Endothelial cell of umbilical vein (primary cell): ENCODE data around the gene EXOC6B. TPM values are rescaled to one million over a fixed set of nuclear protein-coding genes. Genes with fewer than 3 reads are reported as not detected.

ENCODE experiments used
- BruUV-seq: library from RNA; stranded (reverse); fragments of 400-500 nt; replicated peaks from 2 replicates; lab custom pipeline; 2021; lab: Mats Ljungman, UMichigan
- CTCF ChIA-PET: fragments of 300-600, 350-600 bp; sonication (Branson Sonifier 250); formaldehyde crosslinking; loops from one replicate; lab custom pipeline; 2021; ENCODE audit warnings: antibody characterized with exemption, inconsistent platforms; lab: Charles Lee
- POLR2A ChIA-PET: fragments of 300-600, 350-600 bp; sonication (Branson Sonifier 250); formaldehyde crosslinking; loops from one replicate; lab custom pipeline; 2021; ENCODE audit warnings: antibody characterized with exemption, inconsistent platforms; lab: Charles Lee
- DNase-seq: peaks from one replicate; pipeline ENCODE4 v3.0.0-alpha.2; 2011; ENCODE audit warnings: low read depth, low spot score
- FAIRE-seq: peaks from 2 replicates; lab custom pipeline; 2011; peaks lifted over from hg19 to GRCh38; lab: Jason Lieb, UNC
- H2AFZ ChIP-seq: 2 replicates; pipeline ENCODE4 v1.6.0; 2012; ENCODE audit warnings: low read depth, low read length, control low read depth, inconsistent platforms
- H3K27ac ChIP-seq: 2 replicates; pipeline ENCODE4 v1.5.1; 2011; ENCODE audit warnings: low read depth, mild to moderate bottlenecking, control low read depth, low read length, moderate library complexity; ENCODE audit not compliant: insufficient read depth
- H3K27me3 ChIP-seq, 2 experiments: 2 replicates each; pipeline versions ENCODE4 v1.6.0 to v1.6.1; 2011; ENCODE audit warnings: low read length in 2 of 2, mixed read lengths in 1 of 2; ENCODE audit not compliant: control insufficient read depth in 2 of 2, insufficient read depth in 2 of 2
- H3K36me3 ChIP-seq, 2 experiments: 2 replicates in 1 of 2; 3 replicates in 1 of 2; pipeline ENCODE4 v1.5.1; 2011; ENCODE audit warnings: low read length in 2 of 2, mild to moderate bottlenecking in 1 of 2, moderate library complexity in 1 of 2; ENCODE audit not compliant: control insufficient read depth in 2 of 2, insufficient read depth in 2 of 2; ENCODE audit errors: extremely low read depth in 1 of 2
- H3K4me1 ChIP-seq: 3 replicates; pipeline ENCODE4 v1.5.1; 2011; ENCODE audit warnings: mild to moderate bottlenecking, low read length; ENCODE audit not compliant: control insufficient read depth, insufficient read depth; ENCODE audit errors: extremely low read depth
- H3K4me2 ChIP-seq: 2 replicates; pipeline ENCODE4 v1.6.1; 2011; ENCODE audit warnings: low read length, control low read depth, mixed read lengths; ENCODE audit not compliant: insufficient read depth
- H3K4me3 ChIP-seq, 3 experiments: fragments of 200-600 bp in 1 of 3; sonication (generic), shearing (Covaris generic) in 1 of 3; replicated peaks in 1 of 3; 2 replicates each; pipeline ENCODE4 v1.5.1; 2011 to 2016; ENCODE audit warnings: control low read depth in 3 of 3, low read length in 3 of 3, mild to moderate bottlenecking in 2 of 3, inconsistent platforms in 1 of 3, low read depth in 1 of 3, moderate library complexity in 1 of 3; ENCODE audit not compliant: insufficient read depth in 1 of 3
- H3K79me2 ChIP-seq: 2 replicates; pipeline ENCODE4 v1.6.0; 2012; ENCODE audit warnings: low read length, inconsistent platforms; ENCODE audit not compliant: control insufficient read depth, insufficient read depth
- H3K9ac ChIP-seq: replicated peaks from 2 replicates; pipeline ENCODE3; 2011; ENCODE audit warnings: low read length, control low read depth; ENCODE audit not compliant: insufficient read depth; ENCODE audit errors: extremely low read depth
- H3K9me1 ChIP-seq: replicated peaks from 3 replicates; pipeline ENCODE4 v1.6.0; 2011; ENCODE audit warnings: mild to moderate bottlenecking, low read length; ENCODE audit not compliant: control insufficient read depth, insufficient read depth; ENCODE audit errors: extremely low read depth
- H3K9me3 ChIP-seq: replicated peaks from 2 replicates; pipeline ENCODE4 v1.5.1; 2012; ENCODE audit warnings: low read length, inconsistent platforms; ENCODE audit not compliant: control insufficient read depth, insufficient read depth
- H4K20me1 ChIP-seq: replicated peaks from 2 replicates; pipeline ENCODE3; 2011; ENCODE audit warnings: mild to moderate bottlenecking, low read length; ENCODE audit not compliant: control insufficient read depth, insufficient read depth; ENCODE audit errors: extremely low read depth
- EZH2 ChIP-seq: IDR thresholded peaks from 2 replicates; pipeline ENCODE4 v1.6.1; 2012; ENCODE audit warnings: borderline replicate concordance, low read depth, mild to moderate bottlenecking, moderate library complexity, low read length, inconsistent platforms; ENCODE audit not compliant: severe bottlenecking
- FOS ChIP-seq: IDR thresholded peaks from 2 replicates; pipeline ENCODE4 v1.6.1; 2011; ENCODE audit warnings: mild to moderate bottlenecking, low read length, moderate library complexity, borderline replicate concordance; ENCODE audit not compliant: insufficient read depth
- GATA2 ChIP-seq: IDR thresholded peaks from 2 replicates; pipeline ENCODE4 v1.7.0; 2011; ENCODE audit warnings: low read depth, mild to moderate bottlenecking, moderate library complexity, mixed read lengths, low read length; ENCODE audit not compliant: insufficient read length, insufficient read depth
- JUN ChIP-seq: IDR thresholded peaks from 2 replicates; pipeline ENCODE4 v1.6.1; 2011; ENCODE audit warnings: borderline replicate concordance, low read depth; ENCODE audit not compliant: insufficient read length, insufficient read depth
- MYC ChIP-seq: IDR thresholded peaks from one replicate; pipeline ENCODE4 v1.6.1; 2011; ENCODE audit warnings: mild to moderate bottlenecking, low read depth, low read length
- POLR2A ChIP-seq: IDR thresholded peaks from 2 replicates; pipeline ENCODE4 v1.6.1; 2012; ENCODE audit warnings: low read depth, mild to moderate bottlenecking, control low read depth, low read length
- POLR2AphosphoS5 ChIP-seq: IDR thresholded peaks from 2 replicates; pipeline ENCODE4 v1.6.1; 2012; ENCODE audit warnings: low read depth, mild to moderate bottlenecking, control low read depth, low read length, moderate library complexity; ENCODE audit not compliant: insufficient read depth
- dilution Hi-C: fragments of 300-500 bp; cut with MboI; formaldehyde crosslinking; loops from one replicate; pipeline ENCODE4 v1.15.0; 2019; ENCODE audit warnings: low sequenced_read_pairs; ENCODE audit not compliant: extremely low pct_ligation_motif_present
- intact Hi-C: fragments of 100-400 bp; cut with micrococcal nuclease; formaldehyde crosslinking; loops from one replicate; pipeline ENCODE4 v1.10.0; 2022
- polyA plus RNA-seq, 4 experiments: library from polyadenylated mRNA; depleted of rRNA in 3 of 4; stranded (reverse) in 3 of 4; unstranded in 1 of 4; fragments of >200 nt; gene quantifications; 2 replicates each; pipeline versions ENCODE4 v1.2.1 to v1.2.3, GENCODE V29; 2011 to 2012; ENCODE audit warnings: missing spikeins in 1 of 4
- total RNA-seq: library from RNA; stranded (reverse); gene quantifications from 2 replicates; pipeline ENCODE4 v1.2.3, GENCODE V29; 2021
- TF ChIP-seq, protein P1 (sequence below): IDR thresholded peaks from 2 replicates; pipeline ENCODE4 v1.6.1; 2011; ENCODE audit not compliant: insufficient read depth, insufficient read length
- TF ChIP-seq, protein P2 (sequence below), 2 donors: IDR thresholded peaks; 1 replicate in 1 of 2; 2 replicates in 1 of 2; pipeline ENCODE4 v1.5.1; 2011; ENCODE audit warnings: low read length in 2 of 2, mild to moderate bottlenecking in 2 of 2, moderate library complexity in 2 of 2, control low read depth in 1 of 2, inconsistent platforms in 1 of 2, low read depth in 1 of 2; ENCODE audit not compliant: insufficient read depth in 1 of 2; ENCODE audit errors: extremely low read depth in 1 of 2

EXOC6B gene
- total and polyA plus RNA-seq, 2 donors (not counting 3 experiments of a cell fraction or from before 2014, with no cell fraction given) = 10.8 to 34.8 TPM

DNA sequence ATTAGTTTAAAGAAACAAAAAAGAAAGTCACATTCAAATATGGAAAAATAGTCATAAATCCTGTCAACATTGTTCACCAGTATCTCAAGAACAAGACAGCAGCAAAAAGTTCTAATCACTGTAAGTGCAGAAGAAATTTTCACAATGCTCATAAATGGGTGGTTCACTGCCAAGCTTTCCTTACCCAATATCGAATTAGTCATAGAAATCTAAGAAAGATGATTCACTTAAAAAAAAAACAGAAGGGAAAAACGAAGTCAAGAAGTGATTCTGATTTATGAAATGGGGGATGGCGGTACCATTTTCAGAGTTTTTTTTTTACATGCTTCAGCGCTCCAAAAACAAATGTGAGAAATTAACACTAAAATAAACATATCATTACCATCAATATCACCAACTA, 156.7 kb downstream of the EXOC6B start:
- no peak for DNase-seq
- dilution Hi-C loops = no loop called here

DNA sequence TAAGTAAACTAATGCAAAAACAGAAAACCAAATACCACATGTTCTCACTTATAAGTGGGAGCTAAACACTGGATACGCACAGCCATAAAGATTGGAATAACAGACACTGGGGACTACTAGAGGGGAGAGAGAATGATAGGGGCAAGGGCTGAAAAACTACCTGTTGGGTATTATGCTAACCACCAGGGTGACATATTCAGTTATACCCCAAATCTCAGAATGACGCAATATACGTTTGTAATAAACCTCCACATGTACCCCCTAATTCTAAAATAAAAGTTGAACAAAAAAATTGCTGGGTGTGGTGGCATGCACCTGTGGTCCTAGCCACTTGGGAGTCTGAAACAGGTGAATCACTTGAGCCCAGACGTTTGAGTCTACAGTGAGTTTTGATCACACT, 157.2 kb downstream of the EXOC6B start:
- no TSS peak for BruUV-seq
- Histone ChIP-seq H3K4me2 (no peak overlapping the region), H3K27ac (no peak overlapping the region), H3K9ac (no peak overlapping the region), H3K27me3 (no peaks in the 10 kb centered on the region), H3K4me3 (no peak overlapping the region), H3K9me1 (no peaks in the 10 kb centered on the region), H3K36me3 (no peaks in the 10 kb centered on the region), H2AFZ (no peak overlapping the region), H3K4me1 (no peaks in the 10 kb centered on the region), H4K20me1 (no peaks in the 10 kb centered on the region), H3K79me2 (no peaks in the 10 kb centered on the region), H3K9me3 (no peaks in the 10 kb centered on the region)
- ChIA-PET CTCF (no interaction called here), POLR2A (no interaction called here)
- intact Hi-C loops (no loop called here), dilution Hi-C loops (no loop called here)
- no peak for TF ChIP-seq JUN
- TF ChIP-seq, protein P1, sequence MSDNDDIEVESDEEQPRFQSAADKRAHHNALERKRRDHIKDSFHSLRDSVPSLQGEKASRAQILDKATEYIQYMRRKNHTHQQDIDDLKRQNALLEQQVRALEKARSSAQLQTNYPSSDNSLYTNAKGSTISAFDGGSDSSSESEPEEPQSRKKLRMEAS = no peak
- TF ChIP-seq POLR2A = no peak
- no peak for TF ChIP-seq MYC
- TF ChIP-seq, protein P2, sequence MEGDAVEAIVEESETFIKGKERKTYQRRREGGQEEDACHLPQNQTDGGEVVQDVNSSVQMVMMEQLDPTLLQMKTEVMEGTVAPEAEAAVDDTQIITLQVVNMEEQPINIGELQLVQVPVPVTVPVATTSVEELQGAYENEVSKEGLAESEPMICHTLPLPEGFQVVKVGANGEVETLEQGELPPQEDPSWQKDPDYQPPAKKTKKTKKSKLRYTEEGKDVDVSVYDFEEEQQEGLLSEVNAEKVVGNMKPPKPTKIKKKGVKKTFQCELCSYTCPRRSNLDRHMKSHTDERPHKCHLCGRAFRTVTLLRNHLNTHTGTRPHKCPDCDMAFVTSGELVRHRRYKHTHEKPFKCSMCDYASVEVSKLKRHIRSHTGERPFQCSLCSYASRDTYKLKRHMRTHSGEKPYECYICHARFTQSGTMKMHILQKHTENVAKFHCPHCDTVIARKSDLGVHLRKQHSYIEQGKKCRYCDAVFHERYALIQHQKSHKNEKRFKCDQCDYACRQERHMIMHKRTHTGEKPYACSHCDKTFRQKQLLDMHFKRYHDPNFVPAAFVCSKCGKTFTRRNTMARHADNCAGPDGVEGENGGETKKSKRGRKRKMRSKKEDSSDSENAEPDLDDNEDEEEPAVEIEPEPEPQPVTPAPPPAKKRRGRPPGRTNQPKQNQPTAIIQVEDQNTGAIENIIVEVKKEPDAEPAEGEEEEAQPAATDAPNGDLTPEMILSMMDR (IDR thresholded peaks at IDR 0.05; ENCODE audit: extremely low read depth in 1 of 2, insufficient read depth in 1 of 2, low read depth in 1 of 2, low read length in 2 of 2) = no peak
- no peak for TF ChIP-seq POLR2AphosphoS5
- TF ChIP-seq GATA2 = no peak
- TF ChIP-seq EZH2 = no peak
- no peak for TF ChIP-seq FOS
- DNase-seq (no peak), FAIRE-seq (no peak)

More for the DNA sequence above, 156.7 kb downstream of the EXOC6B start:
- Histone ChIP-seq H3K27ac (no peak overlapping the region), H3K9me1 (no peaks in the 10 kb centered on the region), H2AFZ (no peak overlapping the region), H4K20me1 (no peaks in the 10 kb centered on the region), H3K36me3 (no peaks in the 10 kb centered on the region), H3K4me1 (no peaks in the 10 kb centered on the region), H3K4me3 (no peak overlapping the region), H3K79me2 (no peaks in the 10 kb centered on the region), H3K9ac (no peak overlapping the region), H3K4me2 (no peak overlapping the region), H3K27me3 (no peaks in the 10 kb centered on the region), H3K9me3 (no peaks in the 10 kb centered on the region)
- intact Hi-C loops = no loop called here
- peak; percentile 16 for TF ChIP-seq FOS
- no peak for TF ChIP-seq POLR2AphosphoS5
- TF ChIP-seq, protein P2 (IDR thresholded peaks at IDR 0.05; ENCODE audit: extremely low read depth in 1 of 2, insufficient read depth in 1 of 2, low read depth in 1 of 2, low read length in 2 of 2) = no peak
- POLR2A ChIA-PET = no interaction called here
- no TSS peak for BruUV-seq
- FAIRE-seq = no peak
- CTCF ChIA-PET = no interaction called here
